ENCODE data around the gene OR10H3. TPM values are rescaled to one million over a fixed set of nuclear protein-coding genes. Genes with fewer than 3 reads are reported as not detected.

OR10H3 gene
- total RNA-seq, 2 donors from 2014 or later: not detected

GRCh38 chr19:15776991-15777970, 39.5 kb downstream of the OR10H3 start:
- Histone ChIP-seq H3K27me3 (replicated peaks; ENCODE audit: insufficient read depth) (no peaks in the 10 kb centered on the region), H3K27ac (no peak overlapping the region), H3K36me3 (no peaks in the 10 kb centered on the region), H3K9me3 (no peaks in the 10 kb centered on the region), H3K4me3 (no peak overlapping the region), H3K4me1 (ENCODE audit: control insufficient read depth in 1 of 2, low read depth in 2 of 2) (peaks cover 6 to 18% of the 10 kb centered on the region in 2 donors)
- ATAC-seq (ENCODE audit: insufficient number of reproducible peaks, low FRiP score, low read depth) (no peak), DNase-seq (ENCODE audit: low spot score) (no peak)
- TF ChIP-seq CTCF (IDR thresholded peaks at IDR 0.05): no peak

- H3K36me3 ChIP-seq: no peaks in the 10 kb centered on the region
- no peak for TF ChIP-seq CTCF (IDR thresholded peaks at IDR 0.05)
- ATAC-seq (ENCODE audit: insufficient number of reproducible peaks, low FRiP score, low read depth): peak; percentile 67
- peaks cover 6 to 18% of the 10 kb centered on the region in 2 donors for H3K4me1 ChIP-seq (ENCODE audit: control insufficient read depth in 1 of 2, low read depth in 2 of 2)
- peak overlapping the region; percentile 36 for H3K4me3 ChIP-seq
- H3K27ac ChIP-seq: peak overlapping the region; percentile 38 to 51
- peak; percentile 21 for DNase-seq (ENCODE audit: low spot score)
- no peaks in the 10 kb centered on the region for H3K9me3 ChIP-seq
- H3K27me3 ChIP-seq (replicated peaks; ENCODE audit: insufficient read depth): no peaks in the 10 kb centered on the region
These were observed 42.1 kb downstream of the OR10H3 start for GRCh38 chr19:15779756-15780476.

- DNase-seq (ENCODE audit: low spot score) (no peak), ATAC-seq (ENCODE audit: insufficient number of reproducible peaks, low FRiP score, low read depth) (no peak)
- Histone ChIP-seq H3K36me3 (no peaks in the 10 kb centered on the region), H3K27me3 (replicated peaks; ENCODE audit: insufficient read depth) (no peaks in the 10 kb centered on the region), H3K4me1 (ENCODE audit: control insufficient read depth in 1 of 2, low read depth in 2 of 2) (peaks cover 6 to 18% of the 10 kb centered on the region in 2 donors), H3K9me3 (no peaks in the 10 kb centered on the region), H3K4me3 (no peak overlapping the region), H3K27ac (peak overlapping the region; percentile 38 to 51)
- no peak for TF ChIP-seq CTCF (IDR thresholded peaks at IDR 0.05)
These were observed 43.0 kb downstream of the OR10H3 start for GRCh38 chr19:15780610-15781418.

- Histone ChIP-seq H3K4me3 (no peak overlapping the region), H3K9me3 (no peaks in the 10 kb centered on the region), H3K36me3 (no peaks in the 10 kb centered on the region), H3K4me1 (ENCODE audit: control insufficient read depth in 1 of 2, low read depth in 2 of 2) (peaks cover 6 to 18% of the 10 kb centered on the region in 2 donors), H3K27me3 (replicated peaks; ENCODE audit: insufficient read depth) (no peaks in the 10 kb centered on the region), H3K27ac (no peak overlapping the region)
- ATAC-seq (ENCODE audit: insufficient number of reproducible peaks, low FRiP score, low read depth) (no peak), DNase-seq (ENCODE audit: low spot score) (no peak)
- no peak for TF ChIP-seq CTCF (IDR thresholded peaks at IDR 0.05)
These were observed 43.9 kb downstream of the OR10H3 start for GRCh38 chr19:15781661-15782060.
